Measurements from ENCODE around the gene SRP68. TPM values are rescaled to one million over a fixed set of nuclear protein-coding genes. Genes with fewer than 3 reads are reported as not detected.

Gene SRP68
- polyA plus RNA-seq, 3 donors: 101 to 110 (median 103) TPM

GRCh38 chr17:76022285-76022684, 50.0 kb downstream of the SRP68 start:
- DNase-seq (ENCODE audit: low read depth in 3 of 3, low spot score in 2 of 3): no peak

GRCh38 chr17:76019833-76020467, 52.4 kb downstream of the SRP68 start:
- no peak for DNase-seq (ENCODE audit: low read depth in 3 of 3, low spot score in 2 of 3)

GRCh38 chr17:76018801-76019200, 53.5 kb downstream of the SRP68 start:
- DNase-seq (ENCODE audit: low read depth in 3 of 3, low spot score in 2 of 3): no peak

GRCh38 chr17:76018340-76018680, 54.0 kb downstream of the SRP68 start:
- no peak for DNase-seq (ENCODE audit: low read depth in 3 of 3, low spot score in 2 of 3)

GRCh38 chr17:76017481-76018339, 54.6 kb downstream of the SRP68 start:
- no peak for DNase-seq (ENCODE audit: low read depth in 3 of 3, low spot score in 2 of 3)

GRCh38 chr17:76014925-76015261, 57.4 kb downstream of the SRP68 start:
- no peak for DNase-seq (ENCODE audit: low read depth in 3 of 3, low spot score in 2 of 3)

- DNase-seq (ENCODE audit: low read depth in 3 of 3, low spot score in 2 of 3): no peak
Measured at GRCh38 chr17:76014100-76014924, 58.0 kb downstream of the SRP68 start.

- DNase-seq (ENCODE audit: low read depth in 3 of 3, low spot score in 2 of 3): no peak
Measured at GRCh38 chr17:76013377-76013932, 58.9 kb downstream of the SRP68 start.

- no peak for DNase-seq (ENCODE audit: low read depth in 3 of 3, low spot score in 2 of 3)
Measured at GRCh38 chr17:76011951-76012350, 60.4 kb downstream of the SRP68 start.

GRCh38 chr17:76009969-76010661, 62.2 kb downstream of the SRP68 start:
- no peak for DNase-seq (ENCODE audit: low read depth in 3 of 3, low spot score in 2 of 3)

- DNase-seq (ENCODE audit: low read depth in 3 of 3, low spot score in 2 of 3): no peak
Measured at GRCh38 chr17:76009447-76009846, 62.9 kb downstream of the SRP68 start.

GRCh38 chr17:76008630-76009425, 63.5 kb downstream of the SRP68 start:
- no peak for DNase-seq (ENCODE audit: low read depth in 3 of 3, low spot score in 2 of 3)

GRCh38 chr17:76008208-76008607, 64.1 kb downstream of the SRP68 start:
- no peak for DNase-seq (ENCODE audit: low read depth in 3 of 3, low spot score in 2 of 3)

GRCh38 chr17:76007850-76008165, 64.5 kb downstream of the SRP68 start:
- DNase-seq (ENCODE audit: low read depth in 3 of 3, low spot score in 2 of 3): no peak

GRCh38 chr17:76007131-76007849, 65.0 kb downstream of the SRP68 start:
- no peak for DNase-seq (ENCODE audit: low read depth in 3 of 3, low spot score in 2 of 3)

- no peak for DNase-seq (ENCODE audit: low read depth in 3 of 3, low spot score in 2 of 3)
Measured at GRCh38 chr17:76005263-76006149, 66.8 kb downstream of the SRP68 start.

GRCh38 chr17:76004750-76005262, 67.5 kb downstream of the SRP68 start:
- DNase-seq (ENCODE audit: low read depth in 3 of 3, low spot score in 2 of 3): no peak

- DNase-seq (ENCODE audit: low read depth in 3 of 3, low spot score in 2 of 3): no peak
Measured at GRCh38 chr17:76003915-76004314, 68.4 kb downstream of the SRP68 start.

Data from right renal cortex interstitium (tissue), 3 donors.